ENCODE data around the gene SPP2.

The SPP2 gene

GRCh38 chr2:234066587-234066986 is 16.1 kb downstream of the SPP2 start:
- Histone ChIP-seq H3K36me3 (ENCODE audit: control insufficient read depth in 2 of 2, insufficient read depth in 2 of 2, low read length in 2 of 2) (no peaks in the 10 kb centered on the region), H3K4me1 (ENCODE audit: control insufficient read depth in 2 of 2, insufficient read depth in 2 of 2, low read length in 2 of 2) (no peaks in the 10 kb centered on the region), H3K9ac (ENCODE audit: low read depth in 1 of 2, low read length in 2 of 2) (no peak overlapping the region), H3K27me3 (ENCODE audit: control insufficient read depth in 2 of 2, insufficient read depth in 2 of 2, low read length in 2 of 2) (no peaks in the 10 kb centered on the region), H3K27ac (ENCODE audit: low read depth in 2 of 2, low read length in 2 of 2) (no peak overlapping the region), H3K4me3 (ENCODE audit: low read length in 2 of 2) (no peak overlapping the region), H3K9me3 (ENCODE audit: control insufficient read depth in 2 of 2, low read length in 2 of 2) (no peaks in the 10 kb centered on the region)

DNA sequence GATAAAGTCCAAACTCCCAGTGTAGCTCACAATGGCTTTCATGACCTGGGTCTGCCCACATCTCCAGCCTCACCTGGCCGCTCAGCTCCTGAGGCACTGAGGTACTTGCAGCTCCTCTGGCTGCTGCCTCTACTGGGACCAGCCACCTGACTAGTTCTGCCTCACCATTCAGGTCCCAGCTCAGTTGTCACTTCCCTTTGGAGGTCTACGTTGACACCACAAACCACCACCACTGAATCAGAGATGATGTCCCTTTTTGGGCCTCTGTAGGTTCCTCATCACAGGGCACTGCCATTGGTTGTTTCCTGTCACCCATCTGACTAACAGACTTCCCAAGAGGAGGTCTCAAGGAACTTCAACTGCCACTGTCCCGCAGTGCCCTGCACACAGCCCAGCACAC is 21.2 kb downstream of the SPP2 start:
- no peak overlapping the region for H3K9ac ChIP-seq (ENCODE audit: low read depth in 1 of 2, low read length in 2 of 2)
- no peaks in the 10 kb centered on the region for H3K4me1 ChIP-seq (ENCODE audit: control insufficient read depth in 2 of 2, insufficient read depth in 2 of 2, low read length in 2 of 2)
- H3K4me3 ChIP-seq (ENCODE audit: low read length in 2 of 2) = no peak overlapping the region
- H3K27me3 ChIP-seq (ENCODE audit: control insufficient read depth in 2 of 2, insufficient read depth in 2 of 2, low read length in 2 of 2) = peaks cover 0 to 3% of the 10 kb centered on the region in 2 donors
- no peak overlapping the region for H3K27ac ChIP-seq (ENCODE audit: low read depth in 2 of 2, low read length in 2 of 2)
- H3K36me3 ChIP-seq (ENCODE audit: control insufficient read depth in 2 of 2, insufficient read depth in 2 of 2, low read length in 2 of 2) = no peaks in the 10 kb centered on the region
- no peaks in the 10 kb centered on the region for H3K9me3 ChIP-seq (ENCODE audit: control insufficient read depth in 2 of 2, low read length in 2 of 2)

- H3K4me3 ChIP-seq (ENCODE audit: low read length in 2 of 2) = no peak overlapping the region
- H3K36me3 ChIP-seq (ENCODE audit: control insufficient read depth in 2 of 2, insufficient read depth in 2 of 2, low read length in 2 of 2) = no peaks in the 10 kb centered on the region
- H3K9me3 ChIP-seq (ENCODE audit: control insufficient read depth in 2 of 2, low read length in 2 of 2) = no peaks in the 10 kb centered on the region
- no peaks in the 10 kb centered on the region for H3K4me1 ChIP-seq (ENCODE audit: control insufficient read depth in 2 of 2, insufficient read depth in 2 of 2, low read length in 2 of 2)
- no peak overlapping the region for H3K9ac ChIP-seq (ENCODE audit: low read depth in 1 of 2, low read length in 2 of 2)
- H3K27me3 ChIP-seq (ENCODE audit: control insufficient read depth in 2 of 2, insufficient read depth in 2 of 2, low read length in 2 of 2) = peaks cover 0 to 3% of the 10 kb centered on the region in 2 donors
- no peak overlapping the region for H3K27ac ChIP-seq (ENCODE audit: low read depth in 2 of 2, low read length in 2 of 2)
Observed at GRCh38 chr2:234072454-234072853, 22.0 kb downstream of the SPP2 start.

DNA sequence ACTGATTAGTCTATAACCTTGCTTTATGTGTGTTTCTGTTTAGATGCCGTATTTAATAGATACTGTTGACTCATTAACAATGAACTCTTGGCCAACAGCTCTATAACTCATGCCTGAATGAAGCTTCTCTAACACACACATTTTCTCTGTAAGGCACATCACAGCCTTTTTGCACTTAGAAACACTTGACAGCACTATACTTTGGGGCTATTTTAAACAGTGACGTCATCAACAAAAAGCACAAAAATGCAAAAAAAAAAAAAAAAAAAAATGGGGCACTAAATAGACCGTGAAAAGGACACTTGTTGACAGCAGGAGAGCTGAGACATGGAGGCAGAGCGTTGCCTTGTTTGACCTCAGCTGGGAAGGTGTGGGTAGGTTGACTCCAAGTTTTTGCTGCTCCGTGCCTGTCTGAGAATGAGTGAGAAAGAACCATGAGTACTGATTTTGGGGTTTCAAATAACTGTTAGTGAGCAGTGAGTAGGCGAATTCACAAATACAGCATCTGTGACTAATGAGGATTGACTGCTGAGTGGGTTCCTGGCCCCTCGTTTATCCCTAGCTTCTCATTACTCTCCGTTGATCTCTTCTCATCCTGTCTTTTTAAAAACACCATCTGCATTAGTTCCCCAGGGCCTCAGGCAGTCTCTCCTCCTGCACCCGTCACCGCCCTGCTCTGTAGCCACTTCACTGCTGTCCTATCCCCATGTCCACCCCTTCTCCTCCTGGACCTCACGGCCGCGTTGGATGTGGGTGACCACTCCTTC is 24.4 kb downstream of the SPP2 start:
- Histone ChIP-seq H3K27ac (ENCODE audit: low read depth in 2 of 2, low read length in 2 of 2) (no peak overlapping the region), H3K9me3 (ENCODE audit: control insufficient read depth in 2 of 2, low read length in 2 of 2) (no peaks in the 10 kb centered on the region), H3K27me3 (ENCODE audit: control insufficient read depth in 2 of 2, insufficient read depth in 2 of 2, low read length in 2 of 2) (peaks cover 0 to 3% of the 10 kb centered on the region in 2 donors), H3K4me1 (ENCODE audit: control insufficient read depth in 2 of 2, insufficient read depth in 2 of 2, low read length in 2 of 2) (no peaks in the 10 kb centered on the region), H3K4me3 (ENCODE audit: low read length in 2 of 2) (no peak overlapping the region), H3K36me3 (ENCODE audit: control insufficient read depth in 2 of 2, insufficient read depth in 2 of 2, low read length in 2 of 2) (no peaks in the 10 kb centered on the region), H3K9ac (ENCODE audit: low read depth in 1 of 2, low read length in 2 of 2) (no peak overlapping the region)

GRCh38 chr2:234075518-234075915 is 25.0 kb downstream of the SPP2 start:
- no peak overlapping the region for H3K4me3 ChIP-seq (ENCODE audit: low read length in 2 of 2)
- H3K27ac ChIP-seq (ENCODE audit: low read depth in 2 of 2, low read length in 2 of 2) = no peak overlapping the region
- no peak overlapping the region for H3K9ac ChIP-seq (ENCODE audit: low read depth in 1 of 2, low read length in 2 of 2)
- H3K27me3 ChIP-seq (ENCODE audit: control insufficient read depth in 2 of 2, insufficient read depth in 2 of 2, low read length in 2 of 2) = peaks cover 0 to 3% of the 10 kb centered on the region in 2 donors
- no peaks in the 10 kb centered on the region for H3K9me3 ChIP-seq (ENCODE audit: control insufficient read depth in 2 of 2, low read length in 2 of 2)
- H3K4me1 ChIP-seq (ENCODE audit: control insufficient read depth in 2 of 2, insufficient read depth in 2 of 2, low read length in 2 of 2) = no peaks in the 10 kb centered on the region
- no peaks in the 10 kb centered on the region for H3K36me3 ChIP-seq (ENCODE audit: control insufficient read depth in 2 of 2, insufficient read depth in 2 of 2, low read length in 2 of 2)

- Histone ChIP-seq H3K4me3 (ENCODE audit: low read length in 2 of 2) (no peak overlapping the region), H3K9ac (ENCODE audit: low read depth in 1 of 2, low read length in 2 of 2) (no peak overlapping the region), H3K27me3 (ENCODE audit: control insufficient read depth in 2 of 2, insufficient read depth in 2 of 2, low read length in 2 of 2) (peaks cover 0 to 3% of the 10 kb centered on the region in 2 donors), H3K9me3 (ENCODE audit: control insufficient read depth in 2 of 2, low read length in 2 of 2) (no peaks in the 10 kb centered on the region), H3K27ac (ENCODE audit: low read depth in 2 of 2, low read length in 2 of 2) (no peak overlapping the region), H3K36me3 (ENCODE audit: control insufficient read depth in 2 of 2, insufficient read depth in 2 of 2, low read length in 2 of 2) (no peaks in the 10 kb centered on the region), H3K4me1 (ENCODE audit: control insufficient read depth in 2 of 2, insufficient read depth in 2 of 2, low read length in 2 of 2) (no peaks in the 10 kb centered on the region)
Observed at GRCh38 chr2:234075947-234076346, 25.4 kb downstream of the SPP2 start.

GRCh38 chr2:234076451-234076850 is 25.9 kb downstream of the SPP2 start:
- H3K9me3 ChIP-seq (ENCODE audit: control insufficient read depth in 2 of 2, low read length in 2 of 2) = no peaks in the 10 kb centered on the region
- no peak overlapping the region for H3K9ac ChIP-seq (ENCODE audit: low read depth in 1 of 2, low read length in 2 of 2)
- peaks cover 0 to 3% of the 10 kb centered on the region in 2 donors for H3K27me3 ChIP-seq (ENCODE audit: control insufficient read depth in 2 of 2, insufficient read depth in 2 of 2, low read length in 2 of 2)
- no peak overlapping the region for H3K4me3 ChIP-seq (ENCODE audit: low read length in 2 of 2)
- no peak overlapping the region for H3K27ac ChIP-seq (ENCODE audit: low read depth in 2 of 2, low read length in 2 of 2)
- H3K4me1 ChIP-seq (ENCODE audit: control insufficient read depth in 2 of 2, insufficient read depth in 2 of 2, low read length in 2 of 2) = no peaks in the 10 kb centered on the region
- no peaks in the 10 kb centered on the region for H3K36me3 ChIP-seq (ENCODE audit: control insufficient read depth in 2 of 2, insufficient read depth in 2 of 2, low read length in 2 of 2)

DNA sequence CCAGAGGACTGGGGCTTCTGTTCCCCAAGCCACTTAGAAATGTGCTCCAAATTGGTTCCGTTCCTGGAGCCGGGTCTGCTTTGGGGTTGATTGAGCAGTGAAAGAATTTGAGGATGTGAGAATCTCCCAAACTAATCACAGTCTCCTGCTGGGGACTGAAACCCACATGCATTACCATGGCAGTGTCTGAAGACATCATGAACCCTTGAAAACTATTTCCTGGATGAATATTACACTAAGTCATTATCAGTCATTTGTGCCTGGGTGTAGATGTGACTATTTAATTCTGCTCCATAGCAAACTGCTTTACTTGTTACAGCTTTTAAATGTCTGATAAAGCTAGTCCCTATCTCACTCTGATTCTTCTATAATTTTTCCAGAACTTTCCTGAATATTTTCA is 27.6 kb downstream of the SPP2 start:
- H3K27ac ChIP-seq (ENCODE audit: low read depth in 2 of 2, low read length in 2 of 2) = no peak overlapping the region
- H3K36me3 ChIP-seq (ENCODE audit: control insufficient read depth in 2 of 2, insufficient read depth in 2 of 2, low read length in 2 of 2) = no peaks in the 10 kb centered on the region
- no peak overlapping the region for H3K9ac ChIP-seq (ENCODE audit: low read depth in 1 of 2, low read length in 2 of 2)
- H3K4me1 ChIP-seq (ENCODE audit: control insufficient read depth in 2 of 2, insufficient read depth in 2 of 2, low read length in 2 of 2) = peaks cover 0 to 4% of the 10 kb centered on the region in 2 donors
- no peak overlapping the region for H3K4me3 ChIP-seq (ENCODE audit: low read length in 2 of 2)
- H3K9me3 ChIP-seq (ENCODE audit: control insufficient read depth in 2 of 2, low read length in 2 of 2) = no peaks in the 10 kb centered on the region
- H3K27me3 ChIP-seq (ENCODE audit: control insufficient read depth in 2 of 2, insufficient read depth in 2 of 2, low read length in 2 of 2) = peaks cover 0 to 3% of the 10 kb centered on the region in 2 donors

DNA sequence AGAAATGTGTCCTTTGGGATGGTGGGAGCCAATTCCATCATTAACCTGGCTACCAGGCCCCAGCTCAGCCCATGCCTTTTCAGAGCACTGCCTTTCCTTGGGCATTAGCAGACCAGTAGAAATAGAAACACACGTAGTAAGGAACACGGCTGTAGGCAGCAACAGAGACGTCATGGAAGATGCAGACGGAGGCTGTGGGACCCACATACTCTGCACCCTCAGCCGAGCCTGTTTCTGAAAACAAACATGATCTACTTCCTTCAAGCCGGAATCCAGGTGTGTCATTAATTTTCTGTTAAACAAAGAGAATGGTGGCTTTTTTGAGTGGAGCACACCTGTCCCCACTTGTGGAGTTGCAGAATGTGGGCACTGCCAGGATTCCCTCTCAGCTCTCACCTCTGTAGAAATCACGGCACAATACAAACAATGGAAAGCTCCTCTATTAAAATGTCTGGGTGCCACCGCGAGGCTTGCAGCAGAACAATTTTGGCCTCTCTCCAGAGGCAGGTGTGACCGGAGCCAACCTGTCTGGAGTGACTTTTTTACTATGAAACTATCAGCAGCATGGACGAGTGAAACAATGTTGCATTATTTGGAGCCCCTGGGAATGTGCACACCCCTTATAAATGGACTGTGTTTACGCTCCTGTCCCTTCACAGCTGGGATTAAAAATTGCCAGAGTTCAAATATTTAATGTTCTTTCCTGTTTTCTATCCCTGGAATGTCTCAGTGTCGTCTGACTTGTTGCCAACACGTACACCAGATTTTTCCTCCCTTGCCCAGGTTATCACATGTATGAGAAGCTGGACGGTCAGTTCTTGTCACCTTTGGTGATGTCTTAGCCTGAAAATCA is 31.7 kb downstream of the SPP2 start:
- Histone ChIP-seq H3K27me3 (ENCODE audit: control insufficient read depth in 2 of 2, insufficient read depth in 2 of 2, low read length in 2 of 2) (no peaks in the 10 kb centered on the region), H3K4me1 (ENCODE audit: control insufficient read depth in 2 of 2, insufficient read depth in 2 of 2, low read length in 2 of 2) (peaks cover 0 to 4% of the 10 kb centered on the region in 2 donors), H3K4me3 (ENCODE audit: low read length in 2 of 2) (no peak overlapping the region)

GRCh38 chr2:234083572-234084348 is 33.3 kb downstream of the SPP2 start:
- peaks cover 0 to 4% of the 10 kb centered on the region in 2 donors for H3K4me1 ChIP-seq (ENCODE audit: control insufficient read depth in 2 of 2, insufficient read depth in 2 of 2, low read length in 2 of 2)
- no peaks in the 10 kb centered on the region for H3K27me3 ChIP-seq (ENCODE audit: control insufficient read depth in 2 of 2, insufficient read depth in 2 of 2, low read length in 2 of 2)
- no peak overlapping the region for H3K4me3 ChIP-seq (ENCODE audit: low read length in 2 of 2)
- H3K36me3 ChIP-seq (ENCODE audit: control insufficient read depth in 2 of 2, insufficient read depth in 2 of 2, low read length in 2 of 2) = no peaks in the 10 kb centered on the region
- H3K27ac ChIP-seq (ENCODE audit: low read depth in 2 of 2, low read length in 2 of 2) = no peak overlapping the region
- no peaks in the 10 kb centered on the region for H3K9me3 ChIP-seq (ENCODE audit: control insufficient read depth in 2 of 2, low read length in 2 of 2)
- H3K9ac ChIP-seq (ENCODE audit: low read depth in 1 of 2, low read length in 2 of 2) = no peak overlapping the region

More for the DNA sequence above, 31.7 kb downstream of the SPP2 start:
- Histone ChIP-seq H3K27ac (ENCODE audit: low read depth in 2 of 2, low read length in 2 of 2) (no peak overlapping the region), H3K9me3 (ENCODE audit: control insufficient read depth in 2 of 2, low read length in 2 of 2) (no peaks in the 10 kb centered on the region), H3K36me3 (ENCODE audit: control insufficient read depth in 2 of 2, insufficient read depth in 2 of 2, low read length in 2 of 2) (no peaks in the 10 kb centered on the region), H3K9ac (ENCODE audit: low read depth in 1 of 2, low read length in 2 of 2) (no peak overlapping the region)
